ENCODE measurements around the gene KLHL35.
A peak's percentile ranks its signal among the peaks of the same experiment; 100 is the strongest.
"Not testable (repeated sequence)": the region's sequence is repeated elsewhere in the genome, so short reads cannot be mapped to it uniquely, and the experiment has no call there.

Gene KLHL35

DNA sequence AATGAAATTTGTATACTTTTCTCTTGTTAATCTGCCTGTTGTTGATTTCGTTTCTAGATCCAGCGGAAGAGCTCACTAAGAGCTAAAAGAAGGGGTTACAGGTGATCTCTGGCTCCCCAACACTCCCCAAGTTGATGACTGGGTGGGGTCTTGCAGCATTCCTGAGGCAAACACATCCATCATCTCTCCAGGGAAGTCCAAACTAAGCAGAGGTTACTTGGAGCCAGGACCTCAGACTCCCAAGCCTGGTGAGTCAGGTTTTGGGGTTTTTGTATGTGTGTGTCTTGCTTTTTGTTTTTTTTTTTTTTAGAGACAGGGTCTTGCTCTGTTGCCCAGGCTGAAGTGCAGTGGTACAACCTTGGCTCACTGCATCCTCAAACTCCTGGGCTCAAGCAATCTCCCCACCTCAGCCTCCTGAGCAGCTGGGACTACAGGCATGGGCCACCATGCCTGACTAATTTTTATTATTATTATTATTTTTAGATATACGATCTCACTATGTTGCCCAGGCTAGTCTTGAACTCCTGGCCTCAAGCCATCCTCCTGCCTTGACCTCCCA is 45.2 kb downstream of the KLHL35 start:
- DNase-seq: no peak

- no peak for DNase-seq
Observed at GRCh38 chr11:75386942-75387630, 45.9 kb downstream of the KLHL35 start.

- DNase-seq: peak; percentile 35
Observed at GRCh38 chr11:75384438-75385080, 48.4 kb downstream of the KLHL35 start.

DNA sequence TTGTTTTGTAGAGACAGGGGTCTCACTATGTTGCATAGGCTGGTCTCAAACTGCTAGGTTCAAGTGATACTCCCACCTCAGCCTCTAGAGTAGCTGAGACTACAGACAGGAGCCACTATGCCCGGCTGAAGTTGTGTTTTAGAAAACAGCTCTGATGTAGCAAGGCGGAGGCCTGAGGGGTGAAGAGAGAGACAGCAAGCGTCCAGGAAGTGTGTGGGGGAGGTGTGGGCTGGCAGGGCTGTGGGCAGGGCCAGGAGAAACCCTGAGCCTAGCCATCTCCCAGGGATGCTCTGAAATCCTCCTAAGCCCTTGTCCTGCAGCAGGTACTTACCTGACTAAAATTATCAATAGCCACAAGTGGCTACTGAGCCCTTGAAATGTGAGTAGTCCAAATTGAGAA is 49.8 kb downstream of the KLHL35 start:
- no peak for DNase-seq

DNA sequence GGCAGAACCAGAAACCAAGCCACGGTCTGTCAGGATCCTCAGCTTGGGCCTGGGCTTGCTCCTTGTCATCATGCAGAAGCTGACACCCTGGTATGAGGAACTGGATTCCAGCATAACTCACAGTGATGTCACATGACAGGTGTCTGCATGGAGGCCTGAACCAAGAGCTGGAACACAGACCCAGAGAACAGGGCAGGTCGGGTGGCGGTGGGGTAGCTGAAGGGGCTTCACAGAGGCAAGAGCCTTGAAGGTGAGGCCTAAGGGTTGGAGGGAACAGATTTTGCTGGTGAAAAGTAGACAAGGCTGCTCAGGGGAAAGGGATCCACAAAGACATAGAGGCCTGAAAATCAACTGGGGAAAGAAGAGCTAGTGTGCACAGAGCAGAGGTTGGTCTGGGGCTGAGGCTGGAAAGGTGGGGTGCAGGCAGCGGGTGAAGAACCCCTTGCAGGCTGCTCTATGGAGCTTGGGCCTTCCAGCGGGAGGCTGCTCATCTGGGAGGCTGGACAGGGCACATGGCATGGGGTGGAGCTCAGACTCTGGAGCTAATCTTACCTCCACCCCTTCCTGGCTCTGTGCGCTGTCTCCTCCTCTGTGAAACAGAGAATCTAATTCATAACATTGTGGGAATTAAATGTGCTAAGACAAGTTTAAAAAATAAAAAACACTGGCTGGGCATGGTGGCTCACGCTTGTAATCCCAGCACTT is 52.1 kb downstream of the KLHL35 start:
- no peak for DNase-seq

- no peak for DNase-seq
Observed at GRCh38 chr11:75380245-75380644, 52.8 kb downstream of the KLHL35 start.

DNA sequence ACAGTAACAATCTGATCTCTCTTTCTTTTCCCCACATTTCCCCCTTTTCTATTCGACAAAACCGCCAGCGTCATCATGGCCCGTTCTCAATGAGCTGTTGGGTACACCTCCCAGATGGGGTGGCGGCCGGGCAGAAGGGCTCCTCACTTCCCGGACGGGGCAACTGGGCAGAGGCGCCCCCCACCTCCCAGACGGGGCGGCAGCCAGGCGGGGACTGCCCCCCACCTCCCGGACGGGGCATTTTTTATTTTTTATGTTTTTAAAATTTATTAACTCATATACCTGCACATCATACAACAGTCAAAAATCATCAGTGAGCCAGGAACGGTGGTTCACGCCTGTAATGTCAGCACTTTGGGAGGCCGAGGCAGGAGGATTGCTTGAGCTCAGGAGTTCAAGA is 54.2 kb downstream of the KLHL35 start:
- not testable (repeated sequence) for DNase-seq

GRCh38 chr11:75376175-75376574 is 56.8 kb downstream of the KLHL35 start:
- no peak for DNase-seq

- no peak for DNase-seq
Observed at GRCh38 chr11:75375626-75376025, 57.4 kb downstream of the KLHL35 start.

- no peak for DNase-seq
Observed at GRCh38 chr11:75374646-75375045, 58.4 kb downstream of the KLHL35 start.

DNA sequence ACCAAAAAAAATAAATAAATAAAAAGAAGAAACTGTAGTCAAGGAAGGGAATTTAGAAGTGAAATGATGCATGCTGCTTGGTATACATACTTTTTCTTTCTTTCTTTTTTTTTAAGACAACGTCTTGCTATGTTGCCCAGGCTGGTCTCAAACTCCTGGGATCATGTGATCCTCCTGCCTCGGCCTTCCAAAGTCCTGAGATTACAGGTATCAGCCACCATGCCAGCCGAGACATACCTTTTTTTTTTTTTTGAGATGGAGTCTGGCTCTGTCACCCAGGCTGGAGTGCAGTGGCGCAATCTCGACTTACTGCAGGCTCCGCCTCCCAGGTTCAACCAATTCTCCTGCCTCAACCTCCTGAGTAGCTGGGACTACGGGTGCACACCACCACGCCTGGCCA is 59.8 kb downstream of the KLHL35 start:
- DNase-seq: no peak

Data from NCI-H2171 treated with DMSO at 0.1 percent for 48 hours (cell line).